ENCODE results near the gene PPARD.

PPARD gene

DNA sequence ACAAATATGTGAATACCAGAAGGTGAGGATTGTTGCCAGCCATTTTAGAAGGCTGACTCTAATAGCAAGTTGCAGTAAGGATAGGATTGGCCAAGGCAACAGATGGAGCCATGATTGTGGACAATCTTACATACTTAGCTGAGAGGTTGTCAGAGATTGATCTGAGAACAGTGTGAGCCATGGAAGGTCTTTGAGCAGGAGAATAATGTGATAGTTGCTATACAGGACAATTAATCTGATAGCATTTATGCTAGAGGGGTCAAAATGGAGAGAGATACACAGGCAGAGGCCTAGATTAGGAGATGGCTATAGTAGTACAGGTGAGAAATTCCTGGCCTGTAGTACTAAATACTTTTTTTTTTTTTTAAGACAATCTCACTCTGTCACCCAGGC, 23.8 kb downstream of the PPARD start:
- TF ChIP-seq, protein P1, sequence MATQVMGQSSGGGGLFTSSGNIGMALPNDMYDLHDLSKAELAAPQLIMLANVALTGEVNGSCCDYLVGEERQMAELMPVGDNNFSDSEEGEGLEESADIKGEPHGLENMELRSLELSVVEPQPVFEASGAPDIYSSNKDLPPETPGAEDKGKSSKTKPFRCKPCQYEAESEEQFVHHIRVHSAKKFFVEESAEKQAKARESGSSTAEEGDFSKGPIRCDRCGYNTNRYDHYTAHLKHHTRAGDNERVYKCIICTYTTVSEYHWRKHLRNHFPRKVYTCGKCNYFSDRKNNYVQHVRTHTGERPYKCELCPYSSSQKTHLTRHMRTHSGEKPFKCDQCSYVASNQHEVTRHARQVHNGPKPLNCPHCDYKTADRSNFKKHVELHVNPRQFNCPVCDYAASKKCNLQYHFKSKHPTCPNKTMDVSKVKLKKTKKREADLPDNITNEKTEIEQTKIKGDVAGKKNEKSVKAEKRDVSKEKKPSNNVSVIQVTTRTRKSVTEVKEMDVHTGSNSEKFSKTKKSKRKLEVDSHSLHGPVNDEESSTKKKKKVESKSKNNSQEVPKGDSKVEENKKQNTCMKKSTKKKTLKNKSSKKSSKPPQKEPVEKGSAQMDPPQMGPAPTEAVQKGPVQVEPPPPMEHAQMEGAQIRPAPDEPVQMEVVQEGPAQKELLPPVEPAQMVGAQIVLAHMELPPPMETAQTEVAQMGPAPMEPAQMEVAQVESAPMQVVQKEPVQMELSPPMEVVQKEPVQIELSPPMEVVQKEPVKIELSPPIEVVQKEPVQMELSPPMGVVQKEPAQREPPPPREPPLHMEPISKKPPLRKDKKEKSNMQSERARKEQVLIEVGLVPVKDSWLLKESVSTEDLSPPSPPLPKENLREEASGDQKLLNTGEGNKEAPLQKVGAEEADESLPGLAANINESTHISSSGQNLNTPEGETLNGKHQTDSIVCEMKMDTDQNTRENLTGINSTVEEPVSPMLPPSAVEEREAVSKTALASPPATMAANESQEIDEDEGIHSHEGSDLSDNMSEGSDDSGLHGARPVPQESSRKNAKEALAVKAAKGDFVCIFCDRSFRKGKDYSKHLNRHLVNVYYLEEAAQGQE (IDR thresholded peaks at IDR 0.05; ENCODE audit: insufficient read depth in 1 of 2, low read depth in 2 of 2, low read length in 2 of 2) = no peak
- TF ChIP-seq FOXP2 (optimal IDR thresholded peaks at IDR 0.05; ENCODE audit: borderline replicate concordance, extremely low read depth, extremely low read length, insufficient read depth) (no peak), SIN3A (IDR thresholded peaks at IDR 0.05; ENCODE audit: borderline replicate concordance, insufficient read depth, low read length) (no peak), TAF1 (IDR thresholded peaks at IDR 0.05; ENCODE audit: borderline replicate concordance, insufficient read depth, low read length) (no peak), POLR2AphosphoS5 (IDR thresholded peaks at IDR 0.05; ENCODE audit: low read depth, low read length) (no peak)

DNA sequence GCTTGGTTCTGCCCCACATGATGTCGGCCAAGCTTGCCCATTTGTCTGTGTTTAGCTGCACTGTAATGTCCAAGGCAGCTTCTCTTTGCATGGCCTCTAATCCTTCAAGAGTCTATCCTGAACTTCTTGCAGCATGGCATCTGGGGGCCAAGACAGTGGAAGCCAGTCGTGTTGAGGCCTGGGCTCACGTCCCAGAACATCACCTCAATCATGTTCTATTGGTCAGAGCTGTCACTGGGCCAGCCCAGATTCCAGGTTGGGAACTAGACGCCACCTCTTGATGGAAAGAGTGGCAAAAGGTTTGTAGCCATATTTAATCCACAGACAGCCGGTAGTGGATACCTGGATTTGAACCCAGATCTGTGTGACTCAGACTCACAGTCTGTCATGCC, 25.3 kb downstream of the PPARD start:
- TF ChIP-seq FOXP2 (optimal IDR thresholded peaks at IDR 0.05; ENCODE audit: borderline replicate concordance, extremely low read depth, extremely low read length, insufficient read depth) (no peak), TAF1 (IDR thresholded peaks at IDR 0.05; ENCODE audit: borderline replicate concordance, insufficient read depth, low read length) (no peak), SIN3A (IDR thresholded peaks at IDR 0.05; ENCODE audit: borderline replicate concordance, insufficient read depth, low read length) (no peak), POLR2AphosphoS5 (IDR thresholded peaks at IDR 0.05; ENCODE audit: low read depth, low read length) (no peak)
- TF ChIP-seq, protein P1 (IDR thresholded peaks at IDR 0.05; ENCODE audit: insufficient read depth in 1 of 2, low read depth in 2 of 2, low read length in 2 of 2) = no peak

DNA sequence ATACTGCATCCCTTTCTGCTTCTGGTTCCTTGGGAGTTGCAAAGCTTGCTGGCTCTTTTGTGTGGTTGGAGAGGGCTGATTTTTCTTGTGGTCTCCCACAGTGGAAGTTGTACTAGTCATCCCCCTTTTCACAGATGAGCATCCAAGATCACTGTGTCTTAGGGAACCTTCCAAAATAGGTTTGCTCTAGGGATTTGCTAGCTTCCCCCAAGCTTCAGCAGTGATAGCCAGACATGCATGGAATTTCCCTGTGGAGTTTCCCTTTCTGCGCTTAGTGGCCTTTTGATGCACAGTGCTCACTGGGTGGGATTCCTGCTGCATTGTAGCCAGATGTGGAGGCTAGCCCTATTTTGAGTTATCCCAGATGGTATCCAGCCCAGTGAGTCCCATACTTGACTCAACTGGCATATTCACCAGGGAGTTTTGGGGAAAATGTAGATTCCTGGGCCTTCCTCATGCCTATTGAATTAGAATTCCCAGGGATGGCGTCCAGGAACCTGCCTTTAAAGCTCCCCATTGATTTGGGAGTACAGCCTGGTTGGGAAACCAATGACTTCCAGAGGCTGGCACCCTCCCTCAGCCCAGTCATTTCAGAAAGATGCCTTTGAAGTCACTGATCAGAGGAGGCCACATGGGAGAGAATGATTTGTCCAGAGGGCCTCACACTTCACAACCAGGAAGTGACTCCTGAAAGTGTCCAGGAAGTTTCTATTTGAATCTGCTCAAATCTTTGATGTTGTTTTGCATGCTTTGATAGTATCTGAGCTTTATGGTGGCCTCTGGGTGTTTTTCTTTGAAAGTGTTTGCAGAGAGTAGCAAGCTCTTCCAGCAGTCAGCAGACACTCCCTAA, 25.9 kb downstream of the PPARD start:
- TF ChIP-seq POLR2AphosphoS5 (IDR thresholded peaks at IDR 0.05; ENCODE audit: low read depth, low read length) (no peak), FOXP2 (optimal IDR thresholded peaks at IDR 0.05; ENCODE audit: borderline replicate concordance, extremely low read depth, extremely low read length, insufficient read depth) (no peak), TAF1 (IDR thresholded peaks at IDR 0.05; ENCODE audit: borderline replicate concordance, insufficient read depth, low read length) (no peak), SIN3A (IDR thresholded peaks at IDR 0.05; ENCODE audit: borderline replicate concordance, insufficient read depth, low read length) (0 out of 2 replicates have a peak, but pooled peaks have one; percentile 27)
- TF ChIP-seq, protein P1 (IDR thresholded peaks at IDR 0.05; ENCODE audit: insufficient read depth in 1 of 2, low read depth in 2 of 2, low read length in 2 of 2) = no peak

DNA sequence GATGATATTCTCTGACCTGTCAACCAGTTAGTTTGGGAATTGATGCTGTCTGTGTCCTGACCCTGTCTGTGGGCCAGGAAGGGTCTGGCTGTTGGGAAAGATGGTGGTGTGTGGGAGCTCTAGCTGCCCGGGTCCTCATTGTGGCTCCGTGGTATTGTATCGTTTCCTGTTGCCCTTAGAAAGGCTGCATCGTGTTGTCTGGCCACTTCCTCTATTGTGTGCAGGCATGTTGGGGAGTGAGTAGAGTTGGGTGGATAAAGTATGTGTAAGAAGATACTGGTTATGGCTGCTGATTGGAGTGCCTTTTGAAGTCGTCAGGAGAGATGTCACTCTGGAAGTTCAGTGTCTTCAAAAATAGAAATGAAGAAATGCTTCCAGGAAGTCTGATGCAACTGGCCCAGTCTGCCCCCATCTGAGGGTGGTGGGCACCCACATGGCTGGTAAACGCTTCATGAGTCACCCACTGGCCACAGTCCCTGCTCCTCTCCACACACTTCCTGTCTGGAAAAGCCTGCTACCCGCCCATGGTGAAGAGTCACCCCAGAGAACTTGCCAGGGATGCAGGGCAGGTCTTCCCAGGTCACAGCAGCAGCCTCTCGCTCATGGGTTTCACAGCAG, 27.9 kb downstream of the PPARD start:
- no peak for TF ChIP-seq POLR2AphosphoS5 (IDR thresholded peaks at IDR 0.05; ENCODE audit: low read depth, low read length)
- TF ChIP-seq FOXP2 (optimal IDR thresholded peaks at IDR 0.05; ENCODE audit: borderline replicate concordance, extremely low read depth, extremely low read length, insufficient read depth) = peak; percentile 7

DNA sequence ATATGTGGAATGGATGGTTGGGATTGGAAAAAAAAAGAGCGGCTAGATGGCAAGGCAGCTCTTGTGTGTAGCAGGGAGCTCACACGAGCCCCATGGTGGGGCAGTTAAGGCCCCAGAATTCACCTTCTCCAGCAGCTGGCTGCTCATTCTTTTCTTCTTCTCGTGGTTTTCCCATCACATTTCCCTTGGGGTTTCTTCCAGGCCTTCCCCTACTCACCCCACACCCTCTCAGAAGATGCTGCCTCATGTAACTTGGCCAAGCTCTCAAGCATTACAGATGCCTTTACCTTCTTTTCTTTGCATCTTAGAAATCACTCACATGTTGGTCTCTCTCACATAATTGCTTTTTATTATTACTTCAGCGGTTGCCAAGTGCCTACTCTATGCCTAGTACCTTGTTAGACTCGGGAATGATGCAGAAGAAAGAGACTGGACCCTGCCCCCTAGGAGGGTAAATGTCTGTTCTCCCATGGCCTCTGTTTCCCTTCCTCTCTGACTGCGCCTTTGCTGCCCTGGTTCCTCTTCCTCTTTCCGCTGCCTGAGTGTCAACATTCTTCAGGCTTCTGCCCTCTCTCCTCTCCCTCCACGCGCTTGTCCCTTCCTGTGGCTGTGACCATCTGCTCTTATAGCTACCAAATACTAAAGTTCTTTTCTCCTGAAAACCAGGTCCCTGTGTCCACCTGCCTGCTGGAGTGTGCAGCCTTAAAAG, 28.6 kb downstream of the PPARD start:
- TF ChIP-seq TAF1 (IDR thresholded peaks at IDR 0.05; ENCODE audit: borderline replicate concordance, insufficient read depth, low read length) = no peak
- TF ChIP-seq SIN3A (IDR thresholded peaks at IDR 0.05; ENCODE audit: borderline replicate concordance, insufficient read depth, low read length) = no peak
- no peak for TF ChIP-seq POLR2AphosphoS5 (IDR thresholded peaks at IDR 0.05; ENCODE audit: low read depth, low read length)
- TF ChIP-seq, protein P1 (IDR thresholded peaks at IDR 0.05; ENCODE audit: insufficient read depth in 1 of 2, low read depth in 2 of 2, low read length in 2 of 2) = no peak
- TF ChIP-seq FOXP2 (optimal IDR thresholded peaks at IDR 0.05; ENCODE audit: borderline replicate concordance, extremely low read depth, extremely low read length, insufficient read depth) = no peak

Measured in PFSK-1 (cell line).